ENCODE results near the gene PRKCE. TPM values are rescaled to one million over a fixed set of nuclear protein-coding genes. Genes with fewer than 3 reads are reported as not detected.

The PRKCE gene
- total and polyA plus RNA-seq, 7 donors: 3.0 to 21.9 (median 15.8) TPM

DNA sequence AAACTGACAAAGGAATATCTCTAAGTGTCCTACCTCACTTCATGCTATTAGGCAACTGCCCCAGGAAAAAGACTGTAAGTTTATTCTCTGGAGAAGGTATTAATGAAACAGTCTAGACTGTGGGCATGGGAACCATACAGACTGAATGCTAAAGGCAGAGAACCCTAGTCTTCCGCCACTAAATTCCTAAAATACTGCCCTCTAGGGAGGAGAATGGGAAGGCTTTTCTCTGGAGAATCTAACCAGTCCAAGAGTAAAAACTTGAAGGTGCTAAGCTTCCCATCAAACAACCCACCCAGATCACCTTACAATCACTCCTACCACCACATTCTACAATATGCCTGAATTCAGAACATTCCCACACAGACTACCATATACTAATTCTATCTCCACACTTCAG lies 43.8 kb upstream of the PRKCE start:
- intact Hi-C loops (cut with DNase I): no loop called here
- WGBS, 2 donors: 83 to 86% methylated on average over 1 of the region's 1 CpG

DNA sequence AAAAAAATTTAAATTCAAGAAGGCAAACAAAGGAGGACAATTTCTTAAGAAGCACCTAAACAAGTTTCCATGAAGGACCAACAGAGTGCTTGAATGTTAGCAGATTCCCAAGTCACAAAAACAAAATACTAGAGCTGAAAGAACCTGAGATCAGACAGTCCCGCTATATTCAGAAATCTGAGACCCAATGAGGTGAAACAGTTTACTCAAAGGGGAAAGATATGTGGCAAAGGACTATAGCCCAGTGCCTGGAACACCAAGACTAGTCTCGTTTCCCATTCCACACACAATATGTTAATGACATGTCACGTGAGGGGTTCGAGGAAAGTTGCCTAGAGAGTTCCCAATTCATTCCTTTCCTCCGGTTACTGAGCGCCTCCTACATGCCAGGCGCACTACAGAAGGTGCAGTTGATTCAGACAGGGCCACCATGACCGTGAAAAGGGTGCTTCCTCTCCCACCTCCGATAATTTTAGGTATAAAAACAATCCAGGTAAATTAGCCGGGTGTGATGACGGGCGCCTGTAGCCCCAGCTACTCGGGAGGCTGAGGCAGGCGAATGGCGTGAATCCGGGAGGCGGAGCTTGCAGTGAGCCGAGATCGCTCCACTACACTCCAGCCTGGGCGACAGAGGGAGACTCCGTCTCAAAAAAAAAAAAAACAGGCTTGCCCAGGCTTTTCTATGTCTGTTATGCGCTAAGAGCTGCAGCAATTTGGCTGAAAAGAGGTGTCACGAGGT lies 41.0 kb upstream of the PRKCE start:
- Histone ChIP-seq H3K27me3 (no peaks in the 10 kb centered on the region), H3K36me3 (no peaks in the 10 kb centered on the region), H3K9me3 (no peaks in the 10 kb centered on the region), H3K27ac (peak overlapping the region; percentile 83 to 96 (median 90)), H3K4me1 (peaks cover 0 to 14% (median 10%) of the 10 kb centered on the region in 4 donors), H3K4me3 (peak overlapping the region; percentile 61 to 82 (median 75))
- intact Hi-C loops (cut with DNase I): no loop called here
- WGBS, 2 donors: 1% methylated on average over 23 of the region's 23 CpGs
- TF ChIP-seq CTCF (IDR thresholded peaks at IDR 0.05): peak in 2 of 4 experiments; percentile 8 to 24
- TF ChIP-seq POLR2AphosphoS5 (IDR thresholded peaks at IDR 0.05): no peak
- TF ChIP-seq POLR2A (IDR thresholded peaks at IDR 0.05): no peak
- no peak for TF ChIP-seq EP300 (IDR thresholded peaks at IDR 0.05)
- peak; percentile 70 for DNase-seq

More for the DNA sequence above, 43.8 kb upstream of the PRKCE start:
- TF ChIP-seq POLR2A (IDR thresholded peaks at IDR 0.05) (no peak), EP300 (IDR thresholded peaks at IDR 0.05) (no peak), POLR2AphosphoS5 (IDR thresholded peaks at IDR 0.05) (no peak), CTCF (IDR thresholded peaks at IDR 0.05) (no peak)
- no peak overlapping the region for H3K27ac ChIP-seq
- H3K4me3 ChIP-seq: no peak overlapping the region
- H3K27me3 ChIP-seq: no peaks in the 10 kb centered on the region
- H3K36me3 ChIP-seq: peaks cover 0 to 17% (median 0%) of the 10 kb centered on the region in 4 donors
- H3K9me3 ChIP-seq: no peaks in the 10 kb centered on the region
- no peak for DNase-seq
- peaks cover 0 to 14% (median 10%) of the 10 kb centered on the region in 4 donors for H3K4me1 ChIP-seq

- intact Hi-C loops (cut with DNase I): no loop called here
- Histone ChIP-seq H3K4me1 (peaks cover 0 to 14% (median 10%) of the 10 kb centered on the region in 4 donors), H3K4me3 (peak within 1 kb of the TSS; percentile 61 to 82 (median 75)), H3K27ac (peak within 1 kb of the TSS; percentile 83 to 96 (median 90)), H3K27me3 (no peaks in the 10 kb centered on the region), H3K36me3 (no peaks in the 10 kb centered on the region), H3K9me3 (no peaks in the 10 kb centered on the region)
- 1 to 3% methylated on average over 44 of the region's 44 CpGs for WGBS, 2 donors
- TF ChIP-seq POLR2AphosphoS5 (IDR thresholded peaks at IDR 0.05): peak; percentile 65 to 84 (median 74)
- TF ChIP-seq POLR2A (IDR thresholded peaks at IDR 0.05): peak in 1 of 2 donors; percentile 8
- no peak for TF ChIP-seq CTCF (IDR thresholded peaks at IDR 0.05)
- no peak for TF ChIP-seq EP300 (IDR thresholded peaks at IDR 0.05)
- DNase-seq: peak; percentile 96
These were observed 40.2 kb upstream of the PRKCE start, which contains the start of gene SRBD1 for GRCh38 chr2:45611020-45611859. Gene SRBD1, minus strand, starts transcription at chr2:45611267. Its CDS starts 5,826 bp downstream, at chr2:45605441.

GRCh38 chr2:45612285-45612684 lies 39.2 kb upstream of the PRKCE start:
- no peaks in the 10 kb centered on the region for H3K36me3 ChIP-seq
- no peaks in the 10 kb centered on the region for H3K9me3 ChIP-seq
- DNase-seq: no peak
- 67 to 69% methylated on average over 2 of the region's 2 CpGs for whole genome bisulfite sequencing, 2 donors
- peak overlapping the region in 1 of 4 donors; percentile 30 for H3K27ac ChIP-seq
- intact Hi-C loops (cut with DNase I): no loop called here
- peaks cover 0 to 14% (median 11%) of the 10 kb centered on the region in 4 donors for H3K4me1 ChIP-seq
- no peak overlapping the region for H3K4me3 ChIP-seq
- no peak for TF ChIP-seq CTCF (IDR thresholded peaks at IDR 0.05)
- TF ChIP-seq POLR2A (IDR thresholded peaks at IDR 0.05): no peak
- TF ChIP-seq EP300 (IDR thresholded peaks at IDR 0.05): no peak
- TF ChIP-seq POLR2AphosphoS5 (IDR thresholded peaks at IDR 0.05): no peak
- no peaks in the 10 kb centered on the region for H3K27me3 ChIP-seq

All from sigmoid colon (tissue), 7 donors.